ENCODE results near the gene LCNL1.

Gene LCNL1

GRCh38 chr9:136960212-136960937 is 22.4 kb upstream of the LCNL1 start:
- no peak for FAIRE-seq

GRCh38 chr9:136960938-136961275 is 21.9 kb upstream of the LCNL1 start:
- FAIRE-seq = no peak

GRCh38 chr9:136961279-136962065 is 21.3 kb upstream of the LCNL1 start:
- no peak for FAIRE-seq

GRCh38 chr9:136962163-136962562 is 20.6 kb upstream of the LCNL1 start:
- no peak for FAIRE-seq

GRCh38 chr9:136962701-136963248 is 20.0 kb upstream of the LCNL1 start:
- no peak for FAIRE-seq

GRCh38 chr9:136963341-136963740 is 19.5 kb upstream of the LCNL1 start:
- no peak for FAIRE-seq

GRCh38 chr9:136963751-136964150 is 19.0 kb upstream of the LCNL1 start:
- no peak for FAIRE-seq

- no peak for FAIRE-seq
Observed at GRCh38 chr9:136964171-136964689, 18.6 kb upstream of the LCNL1 start.

GRCh38 chr9:136964833-136965422 is 17.9 kb upstream of the LCNL1 start:
- FAIRE-seq = no peak

- FAIRE-seq = no peak
Observed at GRCh38 chr9:136965771-136966484, 16.9 kb upstream of the LCNL1 start.

- no peak for FAIRE-seq
Observed at GRCh38 chr9:136968333-136969127, 14.3 kb upstream of the LCNL1 start.

- no peak for FAIRE-seq
Observed at GRCh38 chr9:136969150-136969549, 13.6 kb upstream of the LCNL1 start.

- FAIRE-seq = no peak
Observed at GRCh38 chr9:136969774-136970173, 13.0 kb upstream of the LCNL1 start.

- FAIRE-seq = no peak
Observed at GRCh38 chr9:136970361-136970760, 12.4 kb upstream of the LCNL1 start.

GRCh38 chr9:136971746-136972145 is 11.0 kb upstream of the LCNL1 start:
- FAIRE-seq = no peak

GRCh38 chr9:136972335-136972734 is 10.5 kb upstream of the LCNL1 start:
- no peak for FAIRE-seq

GRCh38 chr9:136972743-136973142 is 10.1 kb upstream of the LCNL1 start:
- FAIRE-seq = no peak

GRCh38 chr9:136973618-136974617 is 8.9 kb upstream of the LCNL1 start:
- FAIRE-seq = no peak

GRCh38 chr9:136974817-136975535 is 7.8 kb upstream of the LCNL1 start:
- FAIRE-seq = no peak

- FAIRE-seq = no peak
Observed at GRCh38 chr9:136975644-136976043, 7.1 kb upstream of the LCNL1 start.
